Duodenal mucosa (tissue), 2 donors: ENCODE measurements around the gene TM9SF4.

Experiments
- H3K27ac ChIP-seq: one replicate; pipeline ENCODE4 v1.7.0; 2013; ENCODE audit warnings: low read depth, low read length
- H3K27me3 ChIP-seq, 2 donors: one replicate each; pipeline ENCODE4 v1.7.0; 2013; ENCODE audit warnings: low read length in 2 of 2, control low read depth in 1 of 2; ENCODE audit not compliant: insufficient read depth in 2 of 2, control insufficient read depth in 1 of 2
- H3K36me3 ChIP-seq, 2 donors: one replicate each; pipeline ENCODE4 v1.7.0; 2013; ENCODE audit warnings: low read length in 2 of 2, control low read depth in 1 of 2; ENCODE audit not compliant: insufficient read depth in 2 of 2, control insufficient read depth in 1 of 2
- H3K4me1 ChIP-seq, 2 donors: one replicate each; pipeline ENCODE4 v1.7.0; 2013; ENCODE audit warnings: low read length in 2 of 2, control low read depth in 1 of 2; ENCODE audit not compliant: insufficient read depth in 2 of 2, control insufficient read depth in 1 of 2
- H3K4me3 ChIP-seq, 2 donors: one replicate each; pipeline ENCODE4 v1.7.0; 2013; ENCODE audit warnings: low read length in 2 of 2, low read depth in 1 of 2
- H3K9ac ChIP-seq, 2 donors: one replicate each; pipeline ENCODE4 v1.7.0; 2013; ENCODE audit warnings: low read length in 2 of 2, low read depth in 1 of 2
- H3K9me3 ChIP-seq, 2 donors: one replicate each; pipeline ENCODE4 v1.7.0; 2013; ENCODE audit warnings: low read length in 2 of 2, control low read depth in 1 of 2; ENCODE audit not compliant: control insufficient read depth in 1 of 2

TM9SF4 gene

GRCh38 chr20:32125506-32125905 lies 16.0 kb downstream of the TM9SF4 start:
- Histone ChIP-seq H3K27ac (no peak overlapping the region), H3K4me3 (no peak overlapping the region), H3K9me3 (no peaks in the 10 kb centered on the region), H3K36me3 (peaks cover 8 to 28% of the 10 kb centered on the region in 2 donors), H3K9ac (no peak overlapping the region), H3K4me1 (no peaks in the 10 kb centered on the region), H3K27me3 (no peaks in the 10 kb centered on the region)

GRCh38 chr20:32126919-32127318 lies 17.4 kb downstream of the TM9SF4 start:
- Histone ChIP-seq H3K4me1 (no peaks in the 10 kb centered on the region), H3K36me3 (peaks cover 8 to 28% of the 10 kb centered on the region in 2 donors), H3K4me3 (no peak overlapping the region), H3K27ac (no peak overlapping the region), H3K9ac (no peak overlapping the region), H3K9me3 (no peaks in the 10 kb centered on the region), H3K27me3 (no peaks in the 10 kb centered on the region)

GRCh38 chr20:32127347-32127746 lies 17.8 kb downstream of the TM9SF4 start:
- Histone ChIP-seq H3K27ac (no peak overlapping the region), H3K36me3 (peaks cover 8 to 28% of the 10 kb centered on the region in 2 donors), H3K27me3 (no peaks in the 10 kb centered on the region), H3K9ac (no peak overlapping the region), H3K9me3 (no peaks in the 10 kb centered on the region), H3K4me3 (no peak overlapping the region), H3K4me1 (no peaks in the 10 kb centered on the region)

GRCh38 chr20:32128167-32128566 lies 18.7 kb downstream of the TM9SF4 start:
- no peaks in the 10 kb centered on the region for H3K4me1 ChIP-seq
- H3K9ac ChIP-seq = no peak overlapping the region
- H3K27me3 ChIP-seq = no peaks in the 10 kb centered on the region
- no peaks in the 10 kb centered on the region for H3K9me3 ChIP-seq
- H3K4me3 ChIP-seq = no peak overlapping the region
- H3K27ac ChIP-seq = no peak overlapping the region
- peaks cover 8 to 28% of the 10 kb centered on the region in 2 donors for H3K36me3 ChIP-seq

GRCh38 chr20:32129863-32130262 lies 20.3 kb downstream of the TM9SF4 start:
- no peaks in the 10 kb centered on the region for H3K27me3 ChIP-seq
- H3K4me1 ChIP-seq = no peaks in the 10 kb centered on the region
- no peak overlapping the region for H3K27ac ChIP-seq
- peaks cover 5 to 35% of the 10 kb centered on the region in 2 donors for H3K36me3 ChIP-seq
- no peaks in the 10 kb centered on the region for H3K9me3 ChIP-seq
- H3K4me3 ChIP-seq = no peak overlapping the region
- no peak overlapping the region for H3K9ac ChIP-seq

- Histone ChIP-seq H3K27ac (no peak overlapping the region), H3K27me3 (no peaks in the 10 kb centered on the region), H3K36me3 (peaks cover under 1 to 34% of the 10 kb centered on the region in 2 donors), H3K4me1 (no peaks in the 10 kb centered on the region), H3K4me3 (no peak overlapping the region), H3K9ac (no peak overlapping the region), H3K9me3 (no peaks in the 10 kb centered on the region)
These were observed 20.8 kb downstream of the TM9SF4 start for GRCh38 chr20:32130352-32130751.

GRCh38 chr20:32130965-32131364 lies 21.5 kb downstream of the TM9SF4 start:
- Histone ChIP-seq H3K27ac (no peak overlapping the region), H3K4me3 (no peak overlapping the region), H3K36me3 (peaks cover 5 to 34% of the 10 kb centered on the region in 2 donors), H3K9me3 (no peaks in the 10 kb centered on the region), H3K27me3 (no peaks in the 10 kb centered on the region), H3K9ac (no peak overlapping the region), H3K4me1 (no peaks in the 10 kb centered on the region)

- peaks cover 24 to 41% of the 10 kb centered on the region in 2 donors for H3K36me3 ChIP-seq
- no peaks in the 10 kb centered on the region for H3K27me3 ChIP-seq
- H3K4me1 ChIP-seq = no peaks in the 10 kb centered on the region
- H3K9ac ChIP-seq = no peak overlapping the region
- H3K4me3 ChIP-seq = no peak overlapping the region
- H3K9me3 ChIP-seq = no peaks in the 10 kb centered on the region
- no peak overlapping the region for H3K27ac ChIP-seq
These were observed 23.5 kb downstream of the TM9SF4 start for GRCh38 chr20:32132911-32133549.

GRCh38 chr20:32134026-32134425 lies 24.5 kb downstream of the TM9SF4 start:
- no peaks in the 10 kb centered on the region for H3K9me3 ChIP-seq
- H3K4me1 ChIP-seq = no peaks in the 10 kb centered on the region
- H3K27me3 ChIP-seq = no peaks in the 10 kb centered on the region
- no peak overlapping the region for H3K9ac ChIP-seq
- H3K36me3 ChIP-seq = peaks cover 31 to 49% of the 10 kb centered on the region in 2 donors
- no peak overlapping the region for H3K4me3 ChIP-seq
- H3K27ac ChIP-seq = no peak overlapping the region

- H3K27ac ChIP-seq = no peak overlapping the region
- H3K9ac ChIP-seq = no peak overlapping the region
- no peaks in the 10 kb centered on the region for H3K4me1 ChIP-seq
- no peak overlapping the region for H3K4me3 ChIP-seq
- no peaks in the 10 kb centered on the region for H3K9me3 ChIP-seq
- H3K36me3 ChIP-seq = peaks cover 46 to 68% of the 10 kb centered on the region in 2 donors
- H3K27me3 ChIP-seq = no peaks in the 10 kb centered on the region
These were observed 26.5 kb downstream of the TM9SF4 start for GRCh38 chr20:32135983-32136515.
